Measurements from ENCODE around the gene MEPCE.

- TF ChIP-seq EZH2 (optimal IDR thresholded peaks at IDR 0.05; ENCODE audit: low read depth, low read length) (no peak), EZH2phosphoT487 (IDR thresholded peaks at IDR 0.05; ENCODE audit: low read length) (no peak)
Observed at GRCh38 chr7:100400041-100400440, 29.6 kb upstream of the MEPCE start.
